OCI-LY3 (cell line): ENCODE measurements around the gene TCF21.

Experiments used
- H2AFZ ChIP-seq: fragments of 200-600, 300-600 bp; shearing (Covaris generic); 2 replicates; pipeline ENCODE4 v1.6.0; 2014; ENCODE audit warnings: antibody characterized with exemption, low read depth, low read length
- H3K27ac ChIP-seq: fragments of 200-600, 300-600 bp; sonication (generic); 2 replicates; pipeline ENCODE4 v1.5.1; 2014; ENCODE audit warnings: mild to moderate bottlenecking, low read length, moderate library complexity, mixed read lengths
- H3K27me3 ChIP-seq: fragments of 200-600, 300-600 bp; sonication (generic); 2 replicates; pipeline ENCODE4 v1.6.1; 2014; ENCODE audit warnings: low read depth, low read length, mixed read lengths
- H3K36me3 ChIP-seq: fragments of 200-600, 300-600 bp; sonication (generic); replicated peaks from 2 replicates; pipeline ENCODE3; 2014; ENCODE audit warnings: low read depth, low read length, mixed read lengths
- H3K4me1 ChIP-seq: fragments of 300-600, 200-600 bp; sonication (generic); 2 replicates; pipeline ENCODE4 v1.6.1; 2014; ENCODE audit warnings: low read length, mixed read lengths
- H3K4me2 ChIP-seq: fragments of 200-600, 300-600 bp; sonication (generic); 2 replicates; pipeline ENCODE4 v1.6.1; 2014; ENCODE audit warnings: low read length, mixed read lengths
- H3K4me3 ChIP-seq: fragments of 300-600, 200-600 bp; sonication (generic); 2 replicates; pipeline ENCODE4 v1.5.1; 2014; ENCODE audit warnings: antibody characterized with exemption, mild to moderate bottlenecking, low read length, moderate library complexity
- H3K79me2 ChIP-seq: fragments of 300-600, 200-600 bp; shearing (Covaris generic); 2 replicates; pipeline ENCODE4 v1.6.1; 2014; ENCODE audit warnings: mild to moderate bottlenecking, low read length, mixed read lengths
- H3K9ac ChIP-seq: fragments of 300-600, 200-600 bp; shearing (Covaris generic); 2 replicates; pipeline ENCODE4 v1.6.0; 2014; ENCODE audit warnings: mild to moderate bottlenecking, low read length, moderate library complexity
- H3K9me3 ChIP-seq: fragments of 200-600, 300-600 bp; shearing (Covaris generic); 2 replicates; pipeline ENCODE4 v1.6.1; 2014; ENCODE audit warnings: low read length, mixed read lengths; ENCODE audit not compliant: insufficient read depth
- H4K20me1 ChIP-seq: fragments of 200-600, 300-600 bp; sonication (generic); 2 replicates; pipeline ENCODE4 v1.6.1; 2016; ENCODE audit warnings: low read length, mixed read lengths; ENCODE audit not compliant: insufficient read depth
- CTCF ChIP-seq: fragments of 200-600, 300-600 bp; sonication (generic); IDR thresholded peaks from 2 replicates; pipeline ENCODE4 v1.5.1; 2014; ENCODE audit warnings: antibody characterized with exemption, low read length, low read depth
- EZH2phosphoT487 ChIP-seq: fragments of 200-600 bp; shearing (Covaris generic); IDR thresholded peaks from 2 replicates; pipeline ENCODE4 v1.6.1; 2018; ENCODE audit warnings: antibody characterized with exemption, mixed run types, low read depth

TCF21 gene

DNA sequence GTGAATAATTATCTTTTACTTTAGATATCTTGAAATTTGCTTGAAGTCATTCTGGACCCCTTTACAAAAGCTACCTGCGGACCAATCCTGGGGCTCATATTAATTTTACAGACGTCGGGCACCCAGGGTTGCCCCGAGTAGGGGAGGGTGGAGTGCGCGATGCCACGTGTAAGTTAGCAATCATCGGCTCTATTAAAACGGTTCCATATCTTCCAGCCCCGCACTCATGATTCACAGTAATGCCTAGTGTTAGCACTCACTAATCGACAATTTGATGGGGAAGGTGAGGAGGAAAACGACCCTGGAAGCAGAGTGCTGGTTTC is 34.9 kb upstream of the TCF21 start:
- no peak overlapping the region for H3K9ac ChIP-seq
- H3K4me3 ChIP-seq: no peak overlapping the region
- H3K27ac ChIP-seq: no peak overlapping the region
- H3K27me3 ChIP-seq: no peaks in the 10 kb centered on the region
- H3K9me3 ChIP-seq: no peaks in the 10 kb centered on the region
- H3K4me1 ChIP-seq: no peaks in the 10 kb centered on the region
- no peak for TF ChIP-seq CTCF
- no peak for TF ChIP-seq EZH2phosphoT487
- H3K4me2 ChIP-seq: no peak overlapping the region
- H2AFZ ChIP-seq: no peak overlapping the region
- no peaks in the 10 kb centered on the region for H4K20me1 ChIP-seq
- no peaks in the 10 kb centered on the region for H3K36me3 ChIP-seq
- H3K79me2 ChIP-seq: no peaks in the 10 kb centered on the region

- no peaks in the 10 kb centered on the region for H4K20me1 ChIP-seq
- no peaks in the 10 kb centered on the region for H3K27me3 ChIP-seq
- H2AFZ ChIP-seq: no peak overlapping the region
- no peaks in the 10 kb centered on the region for H3K4me1 ChIP-seq
- H3K27ac ChIP-seq: no peak overlapping the region
- H3K9ac ChIP-seq: no peak overlapping the region
- no peaks in the 10 kb centered on the region for H3K36me3 ChIP-seq
- H3K79me2 ChIP-seq: no peaks in the 10 kb centered on the region
- TF ChIP-seq CTCF (no peak), EZH2phosphoT487 (no peak)
- no peak overlapping the region for H3K4me3 ChIP-seq
- H3K4me2 ChIP-seq: no peak overlapping the region
- H3K9me3 ChIP-seq: no peaks in the 10 kb centered on the region
Observed at GRCh38 chr6:133854364-133855275, 34.3 kb upstream of the TCF21 start.

GRCh38 chr6:133855276-133855990 is 33.5 kb upstream of the TCF21 start:
- Histone ChIP-seq H3K4me3 (no peak overlapping the region), H3K9me3 (no peaks in the 10 kb centered on the region), H3K79me2 (no peaks in the 10 kb centered on the region), H3K4me2 (no peak overlapping the region), H4K20me1 (no peaks in the 10 kb centered on the region), H3K27ac (no peak overlapping the region), H3K36me3 (no peaks in the 10 kb centered on the region), H2AFZ (no peak overlapping the region), H3K9ac (no peak overlapping the region), H3K4me1 (no peaks in the 10 kb centered on the region), H3K27me3 (no peaks in the 10 kb centered on the region)
- TF ChIP-seq CTCF (no peak), EZH2phosphoT487 (no peak)

DNA sequence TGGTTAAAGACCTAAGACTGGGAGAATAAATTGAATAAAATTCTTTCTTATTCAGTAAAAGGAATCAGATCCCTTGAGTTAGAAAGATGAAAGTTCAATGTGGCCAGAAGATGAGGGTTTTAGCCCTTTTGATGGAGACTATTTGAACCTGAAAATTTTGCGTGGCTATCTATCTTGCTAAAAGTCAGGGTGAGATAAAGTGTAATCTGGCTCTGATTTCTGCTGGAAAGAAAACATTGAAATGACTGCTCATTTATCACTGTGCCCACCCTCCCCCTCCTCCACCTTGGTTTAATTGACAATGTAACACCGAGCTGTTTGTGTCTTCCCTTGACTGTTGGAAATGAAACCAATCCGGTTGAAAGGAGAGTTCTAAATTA is 32.9 kb upstream of the TCF21 start:
- no peaks in the 10 kb centered on the region for H4K20me1 ChIP-seq
- no peak overlapping the region for H2AFZ ChIP-seq
- H3K4me3 ChIP-seq: no peak overlapping the region
- H3K4me1 ChIP-seq: no peaks in the 10 kb centered on the region
- H3K79me2 ChIP-seq: no peaks in the 10 kb centered on the region
- H3K9ac ChIP-seq: no peak overlapping the region
- H3K27ac ChIP-seq: no peak overlapping the region
- H3K9me3 ChIP-seq: no peaks in the 10 kb centered on the region
- TF ChIP-seq EZH2phosphoT487 (no peak), CTCF (no peak)
- no peaks in the 10 kb centered on the region for H3K36me3 ChIP-seq
- no peak overlapping the region for H3K4me2 ChIP-seq
- no peaks in the 10 kb centered on the region for H3K27me3 ChIP-seq
